ENCODE data around the gene HERPUD1. TPM values are rescaled to one million over a fixed set of nuclear protein-coding genes. Genes with fewer than 3 reads are reported as not detected.

HERPUD1 gene
- total RNA-seq, 1 experiment from 2014 or later: 28.9 TPM

- Histone ChIP-seq H2BK20ac (ENCODE audit: low read depth, low read length, poor library complexity, severe bottlenecking) (no peak overlapping the region), H3K9ac (ENCODE audit: extremely low read depth, insufficient read length, low read length) (no peak overlapping the region), H2BK15ac (ENCODE audit: low read depth, low read length) (no peak overlapping the region), H4K20me1 (ENCODE audit: control insufficient read depth, insufficient read depth, insufficient read length) (no peaks in the 10 kb centered on the region), H3K56ac (ENCODE audit: insufficient read length, low read depth, low read length) (no peak overlapping the region), H4K5ac (ENCODE audit: insufficient read length, low read depth, low read length) (no peak overlapping the region), H3K9me3 (ENCODE audit: control insufficient read depth, low read depth, low read length) (no peaks in the 10 kb centered on the region), H3K23ac (ENCODE audit: insufficient read length, low read depth, low read length) (no peak overlapping the region), H3K18ac (ENCODE audit: insufficient read length, low read depth, low read length) (no peak overlapping the region), H2AK5ac (ENCODE audit: insufficient read length, low read length) (no peak overlapping the region), H3K4ac (ENCODE audit: low read depth, low read length) (no peak overlapping the region), H2AFZ (ENCODE audit: low read length) (no peak overlapping the region), H3K14ac (ENCODE audit: insufficient read depth, low read length) (peak overlapping the region; percentile 22; the same call in 1 of the 2 replicates), H4K91ac (ENCODE audit: insufficient read length, low read depth, low read length) (no peak overlapping the region), H2BK12ac (ENCODE audit: insufficient read length, low read depth, low read length) (no peak overlapping the region), H3K27me3 (ENCODE audit: insufficient read depth, low read length) (no peaks in the 10 kb centered on the region), H4K8ac (replicated peaks; ENCODE audit: insufficient read length, low read depth, low read length) (no peak overlapping the region), H2BK5ac (ENCODE audit: insufficient read length, low read length) (no peak overlapping the region), H3K4me2 (ENCODE audit: insufficient read depth, insufficient read length, low read length) (no peak overlapping the region), H3K23me2 (ENCODE audit: insufficient read length, low read depth, low read length, poor library complexity, severe bottlenecking) (no peaks in the 10 kb centered on the region), H2BK120ac (ENCODE audit: low read depth, low read length, poor library complexity, severe bottlenecking) (no peak overlapping the region), H3K27ac (ENCODE audit: insufficient read length, low read depth, low read length) (no peak overlapping the region), H3K4me1 (ENCODE audit: insufficient read depth, low read length) (no peaks in the 10 kb centered on the region), H3T11ph (ENCODE audit: low read length) (no peak overlapping the region), H3K79me1 (ENCODE audit: insufficient read depth, low read depth, low read length, poor library complexity, severe bottlenecking) (no peaks in the 10 kb centered on the region), H3K79me2 (ENCODE audit: insufficient read depth, low read length) (0 out of 2 replicates have a peak, but pooled peaks cover 1% of the 10 kb centered on the region)
- no peak overlapping the region for H3K4me3 Mint-ChIP-seq
- H3K27me3 Mint-ChIP-seq (ENCODE audit: low read depth): peaks cover 1% of the 10 kb centered on the region; the same call in 1 of the 2 replicates
- no peaks in the 10 kb centered on the region for H3K9me3 Mint-ChIP-seq
- no peaks in the 10 kb centered on the region for H3K4me1 Mint-ChIP-seq
- no peak for TF ChIP-seq CTCF (conservative IDR thresholded peaks at IDR 0.05)
- H3K36me3 Mint-ChIP-seq (ENCODE audit: insufficient read depth in 1 of 3, low read depth in 3 of 3): no peaks in the 10 kb centered on the region
- H3K27ac Mint-ChIP-seq: peak overlapping the region in 1 of 3 experiments; percentile 24; a peak in 1 of 7 replicates
- DNase-seq: no peak
- WGBS (ENCODE audit: extremely low coverage, insufficient read length, low lambda C conversion rate): no CpG with 5 or more reads among the region's 12 CpGs
Measured at GRCh38 chr16:56894331-56894917, 37.5 kb upstream of the HERPUD1 start.

Data from H9 (cell line).